GM12878 (cell line): ENCODE measurements around the gene LRRC75A. TPM values are rescaled to one million over a fixed set of nuclear protein-coding genes. Genes with fewer than 3 reads are reported as not detected.

Experiments used
- ATAC-seq: fragments of 200-7000 bp; cut with Tn5 transposase; 3 replicates; pipeline ENCODE4 v1.9.1; 2020; ENCODE audit warnings: mild to moderate bottlenecking, moderate library complexity
- BruUV-seq: library from RNA; stranded (reverse); fragments of 400-500 nt; replicated peaks from 2 replicates; lab custom pipeline; 2021; lab: Mats Ljungman, UMichigan
- CTCF ChIA-PET: fragments of 300-600 bp; sonication (Branson Sonifier 250); formaldehyde crosslinking; extraction: SDS; loops from one replicate; lab custom pipeline; 2021; ENCODE audit warnings: inconsistent platforms; lab: Yijun Ruan, JAX
- POLR2A ChIA-PET: fragments of 350-600 bp; formaldehyde crosslinking; extraction: SDS; loops from one replicate; lab custom pipeline; 2021; ENCODE audit warnings: inconsistent platforms; lab: Charles Lee
- RAD21 ChIA-PET: fragments of 300-600 bp; sonication (Branson Sonifier 250); formaldehyde crosslinking; loops from one replicate; lab custom pipeline; 2023; ENCODE audit warnings: antibody characterized with exemption; ENCODE audit not compliant: unreplicated experiment; lab: Charles Lee
- SMC1A ChIA-PET: fragments of 300-600 bp; sonication (Branson Sonifier 250); formaldehyde crosslinking; loops from one replicate; lab custom pipeline; 2023; ENCODE audit not compliant: unreplicated experiment, uncharacterized antibody; lab: Charles Lee
- DNase-seq: peaks from one replicate; pipeline ENCODE4 v3.0.0-alpha.2; 2011; ENCODE audit warnings: low read depth, low spot score
- FAIRE-seq: peaks from 3 replicates; lab custom pipeline; 2011; peaks lifted over from hg19 to GRCh38; lab: Jason Lieb, UNC
- H2AFZ ChIP-seq: 2 replicates; pipeline ENCODE4 v1.6.0; 2011; ENCODE audit warnings: low read depth, low read length, control low read depth; ENCODE audit not compliant: control insufficient read depth
- H3K27ac ChIP-seq: 2 replicates; pipeline ENCODE4 v1.5.1; 2011; ENCODE audit warnings: control low read depth; ENCODE audit not compliant: control insufficient read depth, insufficient read depth
- H3K27me3 ChIP-seq, 2 experiments: replicated peaks in 1 of 2; 2 replicates each; pipeline versions ENCODE4 v1.6.0 to v1.6.1; 2011; ENCODE audit warnings: low read length in 1 of 2; ENCODE audit not compliant: control insufficient read depth in 2 of 2, insufficient read depth in 2 of 2
- H3K36me3 ChIP-seq, 2 experiments: 2 replicates each; pipeline ENCODE4 v1.5.1; 2011; ENCODE audit warnings: low read length in 1 of 2; ENCODE audit not compliant: control insufficient read depth in 2 of 2, insufficient read depth in 2 of 2
- H3K4me1 ChIP-seq: 2 replicates; pipeline ENCODE4 v1.6.1; 2011; ENCODE audit warnings: mild to moderate bottlenecking, low read length, moderate library complexity, mixed read lengths; ENCODE audit not compliant: control insufficient read depth, insufficient read depth
- H3K4me2 ChIP-seq: 2 replicates; pipeline ENCODE4 v1.6.0; 2011; ENCODE audit warnings: control low read depth; ENCODE audit not compliant: control insufficient read depth, insufficient read depth
- H3K4me3 ChIP-seq: fragments of 200-600 bp; sonication (generic); 2 replicates; pipeline ENCODE4 v1.5.1; 2016
- H3K79me2 ChIP-seq: 2 replicates; pipeline ENCODE4 v1.6.0; 2011; ENCODE audit warnings: low read length; ENCODE audit not compliant: control insufficient read depth, insufficient read depth
- H3K9ac ChIP-seq: 2 replicates; pipeline ENCODE4 v1.8.0; 2011; ENCODE audit warnings: low read length, control low read depth, mixed read lengths; ENCODE audit not compliant: control insufficient read depth, insufficient read depth
- H3K9me3 ChIP-seq: replicated peaks from 3 replicates; pipeline ENCODE4 v1.5.1; 2011; ENCODE audit warnings: mild to moderate bottlenecking, low read length; ENCODE audit not compliant: control insufficient read depth, insufficient read depth
- H4K20me1 ChIP-seq: 2 replicates; pipeline ENCODE4 v1.6.0; 2011; ENCODE audit not compliant: control insufficient read depth, insufficient read depth
- FOXM1 ChIP-seq: IDR thresholded peaks from 2 replicates; pipeline ENCODE4 v1.6.1; 2012; ENCODE audit warnings: low read depth, mild to moderate bottlenecking, inconsistent platforms, low read length, moderate library complexity
- NRF1 ChIP-seq: conservative IDR thresholded peaks from 2 replicates; pipeline ENCODE4 v1.6.1; 2011; ENCODE audit warnings: mild to moderate bottlenecking, low read depth, low read length, improper control_type of control experiment
- SMARCA5 ChIP-seq: fragments of 450-650 bp; IDR thresholded peaks from 2 replicates; pipeline ENCODE4 v1.6.1; 2017; ENCODE audit warnings: mild to moderate bottlenecking
- WGBS: methylation state at CpG from one replicate; pipeline ENCODE4 v1.1.6; 2016; ENCODE audit warnings: low lambda C conversion rate; ENCODE audit not compliant: insufficient replicate concordance, insufficient coverage; ENCODE audit errors: missing lambda C conversion rate; 5-methylcytosine and 5-hydroxymethylcytosine counted together
- in situ Hi-C: fragments of 300-500 bp; cut with MboI; formaldehyde crosslinking; loops from 9 replicates; pipeline ENCODE4 v1.14.3; 2018; ENCODE audit warnings: mixed read lengths
- intact Hi-C: fragments of 100-400 bp; cut with micrococcal nuclease; formaldehyde crosslinking; loops from one replicate; pipeline ENCODE4 v1.14.2; 2022; ENCODE audit not compliant: unreplicated experiment
- polyA plus RNA-seq, 11 experiments: library from polyadenylated mRNA; depleted of rRNA in 4 of 11; unstranded in 6 of 11; stranded (reverse) in 5 of 11; fragments of >200 nt; fragmentation: Nextera tagmentation in 4 of 11; fragmentation: Illumina TruSeq in 1 of 11; extraction: Ambion mirVana in 4 of 11; extraction: Trizol in 1 of 11; gene quantifications; 1 replicate in 1 of 11; 2 replicates in 10 of 11; pipeline versions ENCODE4 v1.2.1 to v1.2.3, GENCODE V29; 2011 to 2016; ENCODE audit warnings: inconsistent platforms in 2 of 11, missing spikeins in 2 of 11, low read depth in 1 of 11
- total RNA-seq, 4 experiments: library from RNA; depleted of rRNA in 3 of 4; stranded (reverse); fragments of >200 nt in 3 of 4; fragmentation: Illumina TruSeq in 1 of 4; extraction: Trizol in 1 of 4; gene quantifications; 2 replicates each; pipeline versions ENCODE4 v1.2.1 to v1.2.3, GENCODE V29; 2013 to 2021
- TF ChIP-seq, protein P1 (sequence below): IDR thresholded peaks from 2 replicates; pipeline ENCODE4 v1.6.1; 2012; ENCODE audit warnings: low read depth, low read length, improper control_type of control experiment
- TF ChIP-seq, protein P2 (sequence below): fragments of 150-350 bp; IDR thresholded peaks from 2 replicates; pipeline ENCODE4 v1.6.1; 2014; ENCODE audit warnings: mild to moderate bottlenecking, low read depth, low read length
- TF ChIP-seq, protein P3 (sequence below): fragments of 450-650 bp; IDR thresholded peaks from 2 replicates; pipeline ENCODE4 v1.6.1; 2014; ENCODE audit warnings: mild to moderate bottlenecking

Gene LRRC75A
- total and polyA plus RNA-seq, 10 of the 15 experiments (the other 5 are each of a cell fraction or from before 2014, with no cell fraction given), result 0.01 to 1.3 (median 0.09) TPM; not detected in 2

DNA sequence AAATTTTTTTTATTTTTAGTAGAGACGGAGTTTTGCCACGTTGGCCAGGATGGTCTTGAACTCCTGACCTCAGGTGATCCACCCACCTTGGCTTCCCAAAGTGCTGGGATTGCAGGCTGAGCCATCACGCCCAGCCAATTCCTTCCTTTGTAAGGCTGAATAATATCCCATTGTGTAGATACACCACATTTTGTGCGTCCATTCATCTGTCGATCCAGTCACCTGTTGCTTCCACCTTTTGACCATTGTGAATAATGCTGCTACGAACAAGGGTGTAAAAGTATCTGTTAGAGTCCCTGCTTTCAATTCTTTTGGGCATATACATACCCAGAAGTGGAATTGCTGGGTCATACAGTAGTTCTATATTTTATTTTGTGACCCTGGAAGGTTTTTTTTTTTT is 61.3 kb downstream of the LRRC75A start:
- 87% methylated on average over 6 of the region's 6 CpGs for whole genome bisulfite sequencing
- no TSS peak for BruUV-seq
- peaks cover 20 to 23% of the 10 kb centered on the region in 2 experiments for H3K36me3 ChIP-seq
- ATAC-seq (no peak), DNase-seq (no peak)
- intact Hi-C loops, result no loop called here
- H3K4me3 ChIP-seq, result no peak overlapping the region
- H3K79me2 ChIP-seq, result no peaks in the 10 kb centered on the region
- CTCF ChIA-PET, result interaction anchor here (1.0 to 4.7 kb wide), 3 partner anchors 8 to 128 kb away, joined by 3 to 54 read pairs (median 4); partner anchors contain the start of gene TRPV2
- TF ChIP-seq SMARCA5 (no peak), FOXM1 (no peak), NRF1 (no peak)
- TF ChIP-seq, protein P1, sequence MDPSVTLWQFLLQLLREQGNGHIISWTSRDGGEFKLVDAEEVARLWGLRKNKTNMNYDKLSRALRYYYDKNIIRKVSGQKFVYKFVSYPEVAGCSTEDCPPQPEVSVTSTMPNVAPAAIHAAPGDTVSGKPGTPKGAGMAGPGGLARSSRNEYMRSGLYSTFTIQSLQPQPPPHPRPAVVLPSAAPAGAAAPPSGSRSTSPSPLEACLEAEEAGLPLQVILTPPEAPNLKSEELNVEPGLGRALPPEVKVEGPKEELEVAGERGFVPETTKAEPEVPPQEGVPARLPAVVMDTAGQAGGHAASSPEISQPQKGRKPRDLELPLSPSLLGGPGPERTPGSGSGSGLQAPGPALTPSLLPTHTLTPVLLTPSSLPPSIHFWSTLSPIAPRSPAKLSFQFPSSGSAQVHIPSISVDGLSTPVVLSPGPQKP, result no peak
- TF ChIP-seq, protein P2, sequence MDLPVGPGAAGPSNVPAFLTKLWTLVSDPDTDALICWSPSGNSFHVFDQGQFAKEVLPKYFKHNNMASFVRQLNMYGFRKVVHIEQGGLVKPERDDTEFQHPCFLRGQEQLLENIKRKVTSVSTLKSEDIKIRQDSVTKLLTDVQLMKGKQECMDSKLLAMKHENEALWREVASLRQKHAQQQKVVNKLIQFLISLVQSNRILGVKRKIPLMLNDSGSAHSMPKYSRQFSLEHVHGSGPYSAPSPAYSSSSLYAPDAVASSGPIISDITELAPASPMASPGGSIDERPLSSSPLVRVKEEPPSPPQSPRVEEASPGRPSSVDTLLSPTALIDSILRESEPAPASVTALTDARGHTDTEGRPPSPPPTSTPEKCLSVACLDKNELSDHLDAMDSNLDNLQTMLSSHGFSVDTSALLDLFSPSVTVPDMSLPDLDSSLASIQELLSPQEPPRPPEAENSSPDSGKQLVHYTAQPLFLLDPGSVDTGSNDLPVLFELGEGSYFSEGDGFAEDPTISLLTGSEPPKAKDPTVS, result no peak
- TF ChIP-seq, protein P3, sequence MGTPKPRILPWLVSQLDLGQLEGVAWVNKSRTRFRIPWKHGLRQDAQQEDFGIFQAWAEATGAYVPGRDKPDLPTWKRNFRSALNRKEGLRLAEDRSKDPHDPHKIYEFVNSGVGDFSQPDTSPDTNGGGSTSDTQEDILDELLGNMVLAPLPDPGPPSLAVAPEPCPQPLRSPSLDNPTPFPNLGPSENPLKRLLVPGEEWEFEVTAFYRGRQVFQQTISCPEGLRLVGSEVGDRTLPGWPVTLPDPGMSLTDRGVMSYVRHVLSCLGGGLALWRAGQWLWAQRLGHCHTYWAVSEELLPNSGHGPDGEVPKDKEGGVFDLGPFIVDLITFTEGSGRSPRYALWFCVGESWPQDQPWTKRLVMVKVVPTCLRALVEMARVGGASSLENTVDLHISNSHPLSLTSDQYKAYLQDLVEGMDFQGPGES, result no peak
- TF ChIP-seq, all 136 proteins: peak for 0
- in situ Hi-C loops, result no loop called here
- no peaks in the 10 kb centered on the region for H3K9me3 ChIP-seq
- H3K4me2 ChIP-seq, result no peak overlapping the region
- ChIA-PET POLR2A (no interaction called here), SMC1A (no interaction called here), RAD21 (no interaction called here)
- no peak overlapping the region for H3K27ac ChIP-seq
- H4K20me1 ChIP-seq, result no peaks in the 10 kb centered on the region
- H3K9ac ChIP-seq, result no peak overlapping the region
- H2AFZ ChIP-seq, result no peak overlapping the region
- FAIRE-seq, result no peak
- H3K27me3 ChIP-seq, result no peaks in the 10 kb centered on the region
- no peaks in the 10 kb centered on the region for H3K4me1 ChIP-seq
